Fibroblast of peridontal ligament (primary cell): Measurements from ENCODE around the gene DYNLT3.

Experiments
- DNase-seq: peaks from one replicate; pipeline ENCODE4 v3.0.0-alpha.2; 2010; ENCODE audit errors: extremely low read depth

Gene DYNLT3

GRCh38 chrX:37846934-37847732 lies at the start of gene DYNLT3:
Gene DYNLT3 (minus strand): TSS chrX:37847571. CDS start chrX:37847510, 61 bp downstream.
- peak; percentile 53 for DNase-seq

DNA sequence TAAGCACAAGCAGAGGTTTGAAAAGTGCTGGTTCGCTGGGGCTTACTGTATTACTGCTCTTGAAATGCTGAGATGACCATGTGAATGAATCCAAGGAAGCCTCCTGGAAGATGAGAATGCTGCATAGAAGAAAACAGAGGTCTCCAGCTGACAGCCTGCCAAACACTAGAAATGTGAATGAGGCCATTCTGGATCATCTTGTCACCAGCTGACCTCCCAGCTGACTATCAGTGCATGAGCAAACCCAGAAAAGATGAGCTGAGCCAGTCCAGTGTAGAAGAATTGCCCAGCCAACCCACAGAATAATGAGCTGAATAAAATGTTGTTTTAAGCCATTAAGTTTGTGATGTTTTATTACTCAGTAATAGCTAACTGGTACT lies 49.1 kb upstream of the DYNLT3 start:
- DNase-seq: peak; percentile 13

DNA sequence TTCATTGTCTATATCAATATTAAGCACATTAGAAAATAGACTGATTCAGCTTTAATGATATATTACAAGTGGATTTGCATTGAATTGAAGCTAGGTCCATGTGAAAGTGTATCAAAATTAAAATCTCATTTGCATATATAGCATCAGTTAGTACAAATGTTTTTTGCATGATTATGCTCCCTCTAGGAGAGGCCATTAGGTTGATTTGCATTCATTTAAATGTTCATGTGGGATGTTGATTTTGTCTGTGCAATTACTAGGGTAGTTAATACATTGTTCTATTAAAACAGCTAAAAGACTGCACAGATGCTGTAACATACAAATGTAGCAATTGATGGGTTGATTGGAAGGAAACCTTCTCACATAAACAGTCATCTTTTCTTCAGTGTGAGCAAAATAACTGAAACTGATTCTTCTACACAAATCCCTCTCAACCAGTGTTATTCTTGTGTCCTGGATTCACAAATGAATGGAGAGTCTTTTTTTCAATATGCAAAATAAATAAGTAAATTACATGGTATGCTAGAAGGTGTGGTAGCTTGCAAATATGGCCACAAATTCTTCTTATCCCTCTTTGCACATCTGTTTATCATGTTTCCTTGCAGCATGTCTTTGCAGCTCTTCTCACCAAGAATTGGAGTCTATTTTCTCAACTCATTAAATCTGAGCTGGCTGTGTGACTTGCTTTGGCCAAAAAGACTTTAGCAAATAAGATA lies 48.6 kb upstream of the DYNLT3 start:
- no peak for DNase-seq

DNA sequence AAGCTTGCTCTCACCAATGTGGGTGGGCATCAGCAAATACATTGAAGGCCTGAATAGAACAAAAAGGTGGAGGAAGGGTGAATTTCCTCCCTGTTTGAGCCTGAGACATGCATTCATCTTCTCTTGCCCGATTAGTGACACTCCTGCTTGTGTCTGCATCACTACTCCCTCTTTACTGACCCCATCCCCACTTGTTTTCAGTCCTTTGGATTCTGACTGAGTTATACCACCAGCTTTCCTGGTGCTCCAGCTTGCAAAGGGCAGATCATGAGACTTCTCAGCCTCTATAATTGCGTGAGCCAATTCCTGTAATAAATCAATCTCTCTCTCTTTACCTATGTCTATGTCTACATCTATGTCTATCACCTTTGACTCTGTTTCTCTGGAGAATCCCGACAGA lies 47.4 kb upstream of the DYNLT3 start:
- no peak for DNase-seq

GRCh38 chrX:37888010-37888409 lies 40.6 kb upstream of the DYNLT3 start:
- no peak for DNase-seq

DNA sequence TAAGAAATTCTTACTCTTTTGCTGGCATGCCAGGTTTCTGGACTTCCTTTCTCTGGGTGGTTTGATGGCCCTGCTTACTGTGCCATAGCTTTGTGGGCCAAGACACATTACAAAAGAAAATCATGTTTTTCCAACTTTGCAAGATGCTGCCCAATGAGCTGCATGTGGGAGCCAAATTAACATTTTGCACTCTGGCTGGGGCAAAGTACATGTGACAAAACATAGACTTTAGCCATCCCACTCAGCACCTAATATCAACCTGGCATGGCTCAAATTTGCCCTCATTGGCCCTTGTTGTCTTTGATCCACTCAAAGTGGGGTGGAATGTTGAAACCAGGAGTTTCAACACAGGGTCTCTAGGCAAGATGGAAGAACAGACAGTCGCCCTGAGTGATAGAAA lies 40.0 kb upstream of the DYNLT3 start:
- DNase-seq: no peak

DNA sequence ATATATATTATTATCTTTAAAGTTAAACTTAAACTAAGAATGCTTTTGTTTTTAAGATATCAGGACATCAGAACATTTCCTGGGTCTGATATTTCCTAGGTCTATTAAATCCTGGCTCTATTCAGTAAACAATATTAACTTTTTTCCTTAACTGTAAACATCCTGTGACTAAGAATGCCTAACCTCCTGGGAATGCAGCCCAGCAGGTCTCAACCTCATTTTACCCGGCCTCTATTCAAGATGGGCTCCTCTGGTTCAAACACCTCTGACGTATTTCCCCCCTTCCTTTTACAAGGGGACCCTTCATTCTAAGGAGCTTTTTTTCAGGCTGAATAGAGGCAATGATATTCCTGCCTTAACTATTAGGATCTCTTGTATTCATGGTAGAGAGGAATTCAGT lies 35.8 kb upstream of the DYNLT3 start:
- no peak for DNase-seq

DNA sequence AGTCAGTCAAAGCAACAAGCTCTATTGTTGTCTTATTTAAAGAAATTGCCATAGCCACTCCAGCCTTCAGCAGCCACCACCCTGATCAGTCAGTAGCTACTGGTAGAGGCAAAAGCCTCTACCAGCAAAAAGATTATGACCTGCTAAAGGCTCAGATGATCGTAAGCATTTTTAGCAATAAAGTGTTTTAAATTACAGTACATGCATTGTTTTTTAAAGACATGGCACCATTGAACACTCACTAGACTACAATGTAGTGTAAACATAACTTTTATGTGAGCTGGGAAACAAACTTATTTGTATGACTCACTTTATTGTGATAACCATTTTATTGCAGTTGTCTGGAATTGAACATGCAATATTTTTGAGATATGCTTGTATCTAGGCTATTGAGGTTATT lies 32.3 kb upstream of the DYNLT3 start:
- no peak for DNase-seq

DNA sequence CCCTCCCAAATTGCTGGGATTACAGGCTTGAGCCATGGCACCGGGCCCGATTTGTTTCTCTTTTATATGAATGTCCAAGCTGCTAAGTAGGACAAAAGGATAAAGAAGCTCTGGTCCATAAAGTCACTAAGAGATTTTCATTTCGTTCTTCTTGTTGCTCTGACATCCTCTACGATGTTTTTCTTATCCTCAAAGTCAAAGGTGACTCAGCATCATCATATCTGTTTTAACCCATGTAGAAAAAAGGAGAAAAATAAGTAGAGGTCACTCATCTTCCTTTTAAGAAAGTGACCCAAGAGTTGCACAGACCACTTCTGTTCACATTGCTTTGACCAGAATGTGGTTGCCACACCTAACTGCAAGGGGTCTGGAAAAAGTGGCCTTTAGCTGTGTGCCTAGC lies 29.3 kb upstream of the DYNLT3 start:
- no peak for DNase-seq

- DNase-seq: no peak
These were observed 28.3 kb upstream of the DYNLT3 start for GRCh38 chrX:37875675-37876074.

DNA sequence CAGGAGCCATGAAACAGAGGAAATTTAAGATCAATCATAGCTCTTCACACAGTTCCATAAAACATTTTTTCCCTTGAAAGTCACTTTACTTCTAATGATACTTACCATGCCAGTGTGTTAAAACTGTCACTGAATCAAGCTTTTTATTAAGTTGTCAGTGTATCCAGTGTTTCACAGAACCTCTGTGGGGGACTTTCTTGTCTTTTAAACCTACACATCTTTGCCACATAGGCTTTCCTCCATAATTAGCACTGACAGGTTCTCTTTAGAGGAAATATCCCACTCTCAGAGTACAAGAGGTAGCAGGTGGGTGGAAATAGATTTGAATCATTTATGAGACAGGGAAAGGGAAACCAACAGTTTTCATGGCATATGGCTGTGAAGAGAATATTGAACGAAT lies 25.8 kb upstream of the DYNLT3 start:
- no peak for DNase-seq

DNA sequence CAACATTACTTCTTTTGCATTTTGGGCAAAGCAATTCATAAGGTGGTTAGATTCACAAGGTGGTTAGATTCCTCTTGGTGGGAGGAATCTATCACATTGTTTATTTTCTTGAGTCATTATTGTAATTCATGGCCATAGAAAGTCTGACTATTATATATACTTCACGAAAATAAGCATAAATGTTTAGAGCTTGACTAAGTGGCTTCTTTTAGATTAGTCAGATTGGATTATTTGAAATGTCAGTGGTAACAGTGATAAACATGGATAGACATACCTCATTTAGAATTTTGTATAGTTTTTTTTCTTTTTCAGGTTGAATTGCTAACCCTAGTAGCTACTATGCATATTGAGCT lies 24.9 kb upstream of the DYNLT3 start:
- DNase-seq: no peak

- DNase-seq: peak; percentile 94
These were observed 24.4 kb upstream of the DYNLT3 start for GRCh38 chrX:37871626-37872302.

DNA sequence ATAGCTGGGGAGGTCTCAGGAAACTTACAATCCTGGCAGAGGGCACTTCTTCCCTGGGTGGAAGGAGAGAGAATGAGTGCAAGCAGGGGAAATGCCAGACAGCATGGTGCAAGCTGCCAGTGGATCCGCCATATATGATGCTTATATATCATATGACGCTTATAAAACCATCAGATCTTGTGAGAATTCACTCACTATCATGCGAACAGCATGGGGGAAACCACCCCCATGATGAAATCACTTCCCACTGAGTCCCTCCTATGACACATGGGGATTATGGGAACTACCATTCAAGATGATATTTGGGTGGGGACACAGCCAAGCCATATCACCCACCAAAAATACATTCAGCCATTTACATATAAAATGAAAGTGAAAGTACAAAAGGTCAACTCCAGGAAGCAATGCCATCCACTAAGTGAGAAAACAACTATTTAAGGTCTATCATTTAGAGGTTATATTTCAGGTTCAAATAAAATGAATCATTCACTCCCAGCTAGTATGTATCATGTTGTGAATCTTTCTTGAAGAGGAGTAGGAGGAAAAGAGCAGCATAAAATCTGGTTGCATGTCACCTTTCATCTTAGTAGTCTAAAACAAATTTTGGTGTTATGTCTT lies 20.3 kb upstream of the DYNLT3 start:
- DNase-seq: no peak

DNA sequence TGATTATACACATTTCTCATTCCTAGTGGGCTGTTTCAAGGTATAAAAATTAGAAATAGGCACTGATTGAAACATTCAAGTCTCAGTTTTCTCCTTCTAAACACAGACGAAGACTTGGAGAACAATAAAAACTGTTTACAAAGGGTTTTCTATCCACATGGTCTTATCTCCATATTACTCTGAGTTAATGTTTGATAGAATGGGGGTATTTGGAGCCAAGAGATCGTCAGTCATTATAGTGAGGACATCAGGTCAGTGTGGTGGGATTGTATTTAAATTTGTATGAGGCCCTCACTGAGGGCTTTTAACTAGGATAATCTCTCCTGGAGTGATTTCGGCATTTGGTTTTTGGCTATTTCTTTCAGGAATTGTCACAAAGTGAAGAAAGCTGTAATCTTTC lies 16.4 kb upstream of the DYNLT3 start:
- no peak for DNase-seq

DNA sequence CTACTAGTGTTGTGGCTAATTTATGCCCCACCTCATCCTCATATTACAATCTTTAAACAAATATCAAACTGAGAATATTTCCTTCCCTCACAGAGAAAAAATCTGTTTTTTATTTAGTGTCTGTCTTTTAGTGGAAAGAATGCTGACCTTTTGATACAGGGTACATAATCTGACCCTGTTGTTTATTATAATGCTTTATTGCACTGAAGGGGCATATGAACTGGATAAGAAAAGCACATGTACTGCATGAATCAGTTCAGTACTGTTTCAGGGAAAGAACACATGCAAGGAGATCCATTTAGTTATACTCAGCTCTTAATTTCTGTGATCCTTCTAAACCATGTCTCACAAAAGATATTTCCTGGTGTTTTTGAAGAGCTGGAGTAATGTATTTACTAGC lies 15.5 kb upstream of the DYNLT3 start:
- DNase-seq: peak; percentile 43

DNA sequence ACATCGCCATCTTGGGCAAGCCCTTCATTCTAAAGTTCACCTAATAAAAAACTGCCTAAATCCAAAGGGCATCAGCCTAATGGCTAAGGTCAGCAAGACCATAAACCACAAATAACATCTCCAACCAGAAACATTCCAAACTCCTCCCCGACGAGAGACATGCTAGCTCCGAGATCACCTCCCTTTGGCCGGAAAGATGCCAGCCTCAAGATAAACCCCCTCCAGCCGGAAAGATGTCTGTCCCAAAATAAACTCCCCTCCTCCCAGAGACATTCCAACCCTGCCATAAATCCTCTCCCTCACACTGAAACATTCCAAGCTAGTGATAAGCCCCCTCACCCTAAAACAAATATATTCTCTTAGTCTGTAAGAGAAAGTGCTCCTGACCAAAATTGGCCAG lies 13.3 kb upstream of the DYNLT3 start:
- no peak for DNase-seq

GRCh38 chrX:37854748-37855147 lies 7.4 kb upstream of the DYNLT3 start:
- no peak for DNase-seq

GRCh38 chrX:37854148-37854547 lies 6.8 kb upstream of the DYNLT3 start:
- no peak for DNase-seq

DNA sequence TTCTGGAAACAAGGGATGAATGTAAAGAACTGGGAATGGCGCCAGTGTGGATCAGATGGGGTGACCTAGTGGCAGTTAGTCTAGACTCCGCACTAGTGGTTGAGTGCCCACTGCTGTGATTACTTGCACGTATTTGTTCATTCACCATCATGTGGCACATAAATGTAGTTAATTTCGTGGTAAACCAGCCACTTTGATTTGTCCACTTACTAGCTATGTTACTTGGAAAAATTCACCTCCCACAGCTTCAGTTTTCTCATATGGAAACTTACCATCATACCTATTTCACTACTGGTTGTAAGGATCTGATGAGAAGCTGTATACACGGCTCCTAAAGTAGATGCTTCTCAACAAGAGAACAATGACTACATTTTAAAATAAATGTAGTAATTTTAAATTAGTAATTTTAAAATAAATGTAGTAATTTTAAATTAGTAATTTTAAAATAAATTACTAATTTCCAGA lies 394 bp upstream of the DYNLT3 start:
- DNase-seq: no peak

GRCh38 chrX:37846558-37846933 lies 825 bp downstream of the DYNLT3 start:
- no peak for DNase-seq

- no peak for DNase-seq
These were observed 1.2 kb downstream of the DYNLT3 start for GRCh38 chrX:37846141-37846540.
